NCI-H2196 treated with DMSO at 0.1 percent for 48 hours (cell line): ENCODE data around the gene ASPSCR1.
A peak's percentile ranks its signal among the peaks of the same experiment; 100 is the strongest.

ENCODE experiments used
- DNase-seq: peaks from one replicate; lab custom pipeline; 2025; ENCODE audit not compliant: unreplicated experiment; lab: John Stamatoyannopoulos, UW

ASPSCR1 gene

GRCh38 chr17:82022310-82022980 lies 45.0 kb downstream of the ASPSCR1 start, which contains the start of gene CENPX:
CENPX (minus strand) TSS chr17:82022878; CDS start chr17:82022861, 17 bp downstream.
- no peak for DNase-seq

- DNase-seq: peak; percentile 100
Measured at GRCh38 chr17:82022981-82023446, 45.6 kb downstream of the ASPSCR1 start, which contains the start of gene LRRC45. LRRC45 (plus strand) TSS chr17:82023305; CDS start chr17:82023644, 339 bp downstream.

GRCh38 chr17:82023447-82024241 lies 46.2 kb downstream of the ASPSCR1 start:
- no peak for DNase-seq

- DNase-seq: no peak
Measured at GRCh38 chr17:82024859-82025258, 47.4 kb downstream of the ASPSCR1 start.

GRCh38 chr17:82025401-82026107 lies 48.1 kb downstream of the ASPSCR1 start:
- DNase-seq: no peak

GRCh38 chr17:82028246-82028645 lies 50.8 kb downstream of the ASPSCR1 start:
- no peak for DNase-seq

GRCh38 chr17:82028966-82029365 lies 51.5 kb downstream of the ASPSCR1 start:
- DNase-seq: no peak

GRCh38 chr17:82029391-82029790 lies 52.0 kb downstream of the ASPSCR1 start:
- no peak for DNase-seq

GRCh38 chr17:82029990-82030469 lies 52.6 kb downstream of the ASPSCR1 start:
- DNase-seq: no peak

- peak; percentile 93 for DNase-seq
Measured at GRCh38 chr17:82030470-82031302, 53.3 kb downstream of the ASPSCR1 start.

GRCh38 chr17:82031303-82031884 lies 54.0 kb downstream of the ASPSCR1 start, which contains the start of gene RAC3:
RAC3 (plus strand) TSS chr17:82031678; CDS start chr17:82031762, 84 bp downstream.
- peak; percentile 30 for DNase-seq

GRCh38 chr17:82031885-82032627 lies 54.6 kb downstream of the ASPSCR1 start:
- peak; percentile 56 for DNase-seq

GRCh38 chr17:82033359-82034085 lies 56.1 kb downstream of the ASPSCR1 start:
- DNase-seq: no peak

GRCh38 chr17:82034371-82035011 lies 57.1 kb downstream of the ASPSCR1 start:
- no peak for DNase-seq

GRCh38 chr17:82035488-82035887 lies 58.1 kb downstream of the ASPSCR1 start:
- DNase-seq: no peak

- DNase-seq: no peak
Measured at GRCh38 chr17:82035956-82036633, 58.7 kb downstream of the ASPSCR1 start.

- no peak for DNase-seq
Measured at GRCh38 chr17:82036634-82037091, 59.2 kb downstream of the ASPSCR1 start.
